ENCODE measurements around the gene SOHLH1. TPM values are rescaled to one million over a fixed set of nuclear protein-coding genes. Genes with fewer than 3 reads are reported as not detected.

SOHLH1 gene
- total and polyA plus RNA-seq, 12 donors = not detected

GRCh38 chr9:135694414-135694813 lies 4.9 kb downstream of the SOHLH1 start:
- DNase-seq (no peak), ATAC-seq (no peak)
- Histone ChIP-seq H3K36me3 (no peaks in the 10 kb centered on the region), H3K27ac (no peak overlapping the region), H3K9me3 (no peaks in the 10 kb centered on the region), H3K4me3 (no peak overlapping the region), H3K27me3 (peaks cover 0 to 22% (median 6%) of the 10 kb centered on the region in 7 donors), H3K4me1 (no peaks in the 10 kb centered on the region)
- TF ChIP-seq, protein P1, sequence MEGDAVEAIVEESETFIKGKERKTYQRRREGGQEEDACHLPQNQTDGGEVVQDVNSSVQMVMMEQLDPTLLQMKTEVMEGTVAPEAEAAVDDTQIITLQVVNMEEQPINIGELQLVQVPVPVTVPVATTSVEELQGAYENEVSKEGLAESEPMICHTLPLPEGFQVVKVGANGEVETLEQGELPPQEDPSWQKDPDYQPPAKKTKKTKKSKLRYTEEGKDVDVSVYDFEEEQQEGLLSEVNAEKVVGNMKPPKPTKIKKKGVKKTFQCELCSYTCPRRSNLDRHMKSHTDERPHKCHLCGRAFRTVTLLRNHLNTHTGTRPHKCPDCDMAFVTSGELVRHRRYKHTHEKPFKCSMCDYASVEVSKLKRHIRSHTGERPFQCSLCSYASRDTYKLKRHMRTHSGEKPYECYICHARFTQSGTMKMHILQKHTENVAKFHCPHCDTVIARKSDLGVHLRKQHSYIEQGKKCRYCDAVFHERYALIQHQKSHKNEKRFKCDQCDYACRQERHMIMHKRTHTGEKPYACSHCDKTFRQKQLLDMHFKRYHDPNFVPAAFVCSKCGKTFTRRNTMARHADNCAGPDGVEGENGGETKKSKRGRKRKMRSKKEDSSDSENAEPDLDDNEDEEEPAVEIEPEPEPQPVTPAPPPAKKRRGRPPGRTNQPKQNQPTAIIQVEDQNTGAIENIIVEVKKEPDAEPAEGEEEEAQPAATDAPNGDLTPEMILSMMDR (IDR thresholded peaks at IDR 0.05) = no peak
- WGBS, 2 donors = 53 to 57% methylated on average over 18 of the region's 18 CpGs
- intact Hi-C loops (cut with DNase I) = no loop called here

DNA sequence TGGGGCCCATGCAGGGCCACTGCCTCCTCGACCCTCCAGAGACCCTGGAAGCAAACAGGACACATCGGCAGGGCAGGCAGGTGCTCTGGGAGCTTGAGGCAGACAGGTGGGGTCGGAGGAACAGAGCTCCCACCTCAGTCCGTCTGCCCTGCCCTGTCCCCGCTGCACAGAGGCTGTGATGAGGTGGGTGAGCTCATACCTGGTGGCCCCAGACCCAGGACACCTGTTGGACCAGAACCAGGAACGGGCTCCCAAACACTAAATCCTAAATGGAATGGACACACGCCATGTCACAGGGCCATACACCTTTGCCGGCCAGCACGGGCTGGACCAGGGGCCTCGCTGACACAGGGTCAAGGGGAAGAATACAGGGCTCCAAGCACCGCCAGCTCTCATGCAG lies 5.5 kb downstream of the SOHLH1 start:
- intact Hi-C loops (cut with DNase I) = no loop called here
- no peak overlapping the region for H3K4me3 ChIP-seq
- WGBS, 2 donors = 83 to 85% methylated on average over 11 of the region's 11 CpGs
- peaks cover 0 to 22% (median 8%) of the 10 kb centered on the region in 7 donors for H3K27me3 ChIP-seq
- ATAC-seq (no peak), DNase-seq (no peak)
- no peaks in the 10 kb centered on the region for H3K36me3 ChIP-seq
- no peaks in the 10 kb centered on the region for H3K9me3 ChIP-seq
- H3K4me1 ChIP-seq = no peaks in the 10 kb centered on the region
- TF ChIP-seq, protein P1 (IDR thresholded peaks at IDR 0.05) = no peak
- H3K27ac ChIP-seq = no peak overlapping the region

DNA sequence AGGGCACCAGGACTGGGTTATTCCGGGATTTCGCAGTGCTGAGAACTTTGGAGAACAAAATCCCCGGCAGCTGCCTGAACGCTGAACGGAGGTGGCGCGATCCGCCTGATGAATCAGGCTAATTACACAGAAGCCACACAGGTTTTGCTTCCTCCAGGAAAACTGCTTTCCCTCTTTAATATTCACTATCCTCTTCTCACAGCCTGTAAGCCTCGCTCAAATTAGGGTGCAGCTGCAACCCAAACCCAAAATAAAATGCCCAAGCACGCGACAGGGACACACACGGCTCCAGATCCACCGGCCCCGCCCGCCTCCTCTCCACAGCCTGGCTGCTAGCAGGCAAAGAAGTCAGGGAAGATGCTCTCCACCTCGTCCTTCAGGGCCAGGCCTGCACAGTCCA lies 6.0 kb downstream of the SOHLH1 start:
- H3K4me3 ChIP-seq = no peak overlapping the region
- WGBS, 2 donors = 76 to 84% methylated on average over 16 of the region's 16 CpGs
- H3K9me3 ChIP-seq = no peaks in the 10 kb centered on the region
- H3K27ac ChIP-seq = no peak overlapping the region
- TF ChIP-seq, protein P1 (IDR thresholded peaks at IDR 0.05) = no peak
- no peaks in the 10 kb centered on the region for H3K36me3 ChIP-seq
- no peak for ATAC-seq
- DNase-seq = no peak
- peaks cover 0 to 23% (median 8%) of the 10 kb centered on the region in 7 donors for H3K27me3 ChIP-seq
- no peaks in the 10 kb centered on the region for H3K4me1 ChIP-seq
- intact Hi-C loops (cut with DNase I) = no loop called here

DNA sequence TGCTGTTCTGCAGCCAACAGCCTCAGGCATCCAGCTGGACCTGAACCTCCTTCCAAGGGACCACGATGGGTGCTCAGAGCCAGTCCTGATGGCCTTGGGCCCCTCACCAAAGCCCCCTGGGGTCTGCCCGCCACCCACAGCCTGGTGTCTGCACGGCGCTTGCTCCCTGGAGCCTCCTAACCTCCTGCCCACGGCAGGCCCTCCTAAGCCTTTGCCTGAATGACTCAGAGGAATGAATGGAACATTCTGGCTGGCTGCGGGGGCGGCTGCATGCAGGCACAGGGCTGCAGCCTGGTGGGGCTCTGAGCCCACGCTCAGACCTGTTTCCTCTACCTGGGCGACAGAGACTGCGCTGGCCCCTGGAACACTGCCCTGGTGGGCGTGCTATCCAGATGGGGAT lies 6.9 kb downstream of the SOHLH1 start:
- ATAC-seq = no peak
- Histone ChIP-seq H3K4me1 (no peaks in the 10 kb centered on the region), H3K27ac (no peak overlapping the region), H3K4me3 (no peak overlapping the region), H3K27me3 (peaks cover 0 to 26% (median 11%) of the 10 kb centered on the region in 7 donors), H3K9me3 (no peaks in the 10 kb centered on the region), H3K36me3 (no peaks in the 10 kb centered on the region)
- WGBS, 2 donors = 72 to 77% methylated on average over 11 of the region's 11 CpGs
- DNase-seq = no peak
- intact Hi-C loops (cut with DNase I) = no loop called here
- TF ChIP-seq, protein P1 (IDR thresholded peaks at IDR 0.05) = no peak

Measured in heart right ventricle (tissue), 16 donors.